ENCODE results near the gene RGS5.
A peak's percentile ranks its signal among the peaks of the same experiment; 100 is the strongest.

Gene RGS5

DNA sequence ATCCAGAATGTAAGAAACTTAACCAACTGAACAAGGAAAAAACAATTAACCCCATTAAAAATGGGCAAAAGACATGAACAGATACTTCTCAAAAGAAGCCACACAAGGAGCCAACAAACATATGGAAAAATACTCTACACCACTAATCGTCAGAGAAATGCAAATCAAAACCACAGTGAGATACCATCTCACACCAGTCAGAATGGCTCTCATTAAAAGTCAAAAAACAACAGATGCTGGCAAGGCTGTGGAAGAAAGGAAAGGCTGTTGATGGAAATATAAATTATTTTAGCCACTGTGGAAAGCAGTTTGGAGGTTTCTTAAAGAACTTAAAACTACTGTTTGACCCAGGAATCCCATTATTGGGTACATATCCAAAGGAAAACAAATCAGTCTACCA lies 82.3 kb downstream of the RGS5 start:
- intact Hi-C loops (cut with DNase I; ENCODE audit: low total_unique reads) = no loop called here
- H3K27ac ChIP-seq = no peak overlapping the region

DNA sequence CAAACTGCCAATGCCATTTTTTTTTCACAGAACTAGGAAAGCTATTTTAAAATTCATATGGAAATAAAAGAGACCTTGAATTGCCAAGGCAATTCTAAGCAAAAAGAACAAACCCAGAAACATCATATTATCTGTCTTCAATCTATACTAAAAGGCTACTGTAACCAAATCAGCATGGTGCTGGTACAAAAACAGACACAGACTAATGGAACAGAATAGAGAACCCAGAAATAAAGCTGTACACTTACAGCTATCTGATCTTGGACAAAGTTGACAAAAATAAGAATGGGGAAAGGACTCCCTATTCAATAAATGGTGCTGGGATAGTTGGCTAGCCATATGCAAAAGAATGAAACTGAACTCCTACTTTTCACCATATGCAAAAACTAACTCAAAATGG lies 83.0 kb downstream of the RGS5 start:
- no peaks in the 10 kb centered on the region for H3K36me3 ChIP-seq
- peaks cover 0 to 15% (median under 1%) of the 10 kb centered on the region in 4 donors for H3K4me1 ChIP-seq
- TF ChIP-seq, protein P1, sequence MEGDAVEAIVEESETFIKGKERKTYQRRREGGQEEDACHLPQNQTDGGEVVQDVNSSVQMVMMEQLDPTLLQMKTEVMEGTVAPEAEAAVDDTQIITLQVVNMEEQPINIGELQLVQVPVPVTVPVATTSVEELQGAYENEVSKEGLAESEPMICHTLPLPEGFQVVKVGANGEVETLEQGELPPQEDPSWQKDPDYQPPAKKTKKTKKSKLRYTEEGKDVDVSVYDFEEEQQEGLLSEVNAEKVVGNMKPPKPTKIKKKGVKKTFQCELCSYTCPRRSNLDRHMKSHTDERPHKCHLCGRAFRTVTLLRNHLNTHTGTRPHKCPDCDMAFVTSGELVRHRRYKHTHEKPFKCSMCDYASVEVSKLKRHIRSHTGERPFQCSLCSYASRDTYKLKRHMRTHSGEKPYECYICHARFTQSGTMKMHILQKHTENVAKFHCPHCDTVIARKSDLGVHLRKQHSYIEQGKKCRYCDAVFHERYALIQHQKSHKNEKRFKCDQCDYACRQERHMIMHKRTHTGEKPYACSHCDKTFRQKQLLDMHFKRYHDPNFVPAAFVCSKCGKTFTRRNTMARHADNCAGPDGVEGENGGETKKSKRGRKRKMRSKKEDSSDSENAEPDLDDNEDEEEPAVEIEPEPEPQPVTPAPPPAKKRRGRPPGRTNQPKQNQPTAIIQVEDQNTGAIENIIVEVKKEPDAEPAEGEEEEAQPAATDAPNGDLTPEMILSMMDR (IDR thresholded peaks at IDR 0.05) = no peak
- H3K9me3 ChIP-seq = no peaks in the 10 kb centered on the region
- H3K4me3 ChIP-seq = no peak overlapping the region
- H3K27ac ChIP-seq = no peak overlapping the region
- no peaks in the 10 kb centered on the region for H3K27me3 ChIP-seq
- intact Hi-C loops (cut with DNase I; ENCODE audit: low total_unique reads) = no loop called here
- no peak for DNase-seq

More for the DNA sequence above, 82.3 kb downstream of the RGS5 start:
- TF ChIP-seq, protein P1 (IDR thresholded peaks at IDR 0.05) = no peak
- H3K36me3 ChIP-seq = no peaks in the 10 kb centered on the region
- DNase-seq = no peak
- no peaks in the 10 kb centered on the region for H3K27me3 ChIP-seq
- H3K4me1 ChIP-seq = peaks cover 0 to 16% (median 1%) of the 10 kb centered on the region in 4 donors
- no peaks in the 10 kb centered on the region for H3K9me3 ChIP-seq
- no peak overlapping the region for H3K4me3 ChIP-seq

DNA sequence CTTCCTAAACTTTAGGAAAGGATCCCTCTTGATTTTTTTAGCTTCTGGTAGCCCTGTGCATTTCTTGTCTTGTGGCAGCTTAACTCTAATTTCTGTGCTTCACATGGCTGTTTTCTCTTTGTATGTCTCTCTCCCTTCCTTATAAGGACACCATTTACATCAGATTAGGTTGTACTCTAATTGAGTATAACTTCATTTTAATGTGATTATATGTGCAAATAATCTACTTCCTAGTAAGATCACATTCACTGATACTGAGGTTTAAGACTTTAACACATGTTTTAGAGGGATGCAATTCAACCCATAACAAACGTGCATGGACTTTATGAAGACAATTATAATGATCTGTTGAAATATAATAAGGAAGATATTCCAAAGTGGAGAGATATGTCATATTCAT lies 86.8 kb downstream of the RGS5 start:
- Histone ChIP-seq H3K27ac (no peak overlapping the region), H3K4me1 (peaks cover 0 to 5% (median 0%) of the 10 kb centered on the region in 4 donors), H3K4me3 (no peak overlapping the region), H3K9me3 (no peaks in the 10 kb centered on the region), H3K27me3 (no peaks in the 10 kb centered on the region), H3K36me3 (no peaks in the 10 kb centered on the region)
- intact Hi-C loops (cut with DNase I; ENCODE audit: low total_unique reads) = no loop called here
- DNase-seq = no peak
- TF ChIP-seq, protein P1 (IDR thresholded peaks at IDR 0.05) = no peak

DNA sequence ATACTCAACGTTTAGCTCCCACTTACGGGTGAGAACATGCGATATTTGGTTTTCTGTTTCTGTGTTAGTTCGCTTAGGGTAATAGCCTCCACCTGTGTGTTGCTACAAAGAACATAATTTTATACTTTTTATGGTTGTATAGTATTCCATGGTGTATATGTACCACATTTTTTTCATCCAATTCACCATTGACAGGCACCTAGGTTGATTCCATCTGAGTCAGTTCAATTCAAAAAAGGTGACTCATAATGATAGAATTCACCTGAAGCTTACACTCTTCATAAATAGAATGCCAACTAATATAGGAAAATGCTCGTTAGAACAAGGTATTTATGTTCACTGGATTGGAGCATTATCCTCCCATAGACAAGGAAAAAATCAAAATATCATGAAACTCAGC lies 95.1 kb downstream of the RGS5 start:
- no peak overlapping the region for H3K4me3 ChIP-seq
- TF ChIP-seq, protein P1 (IDR thresholded peaks at IDR 0.05) = no peak
- DNase-seq = no peak

DNA sequence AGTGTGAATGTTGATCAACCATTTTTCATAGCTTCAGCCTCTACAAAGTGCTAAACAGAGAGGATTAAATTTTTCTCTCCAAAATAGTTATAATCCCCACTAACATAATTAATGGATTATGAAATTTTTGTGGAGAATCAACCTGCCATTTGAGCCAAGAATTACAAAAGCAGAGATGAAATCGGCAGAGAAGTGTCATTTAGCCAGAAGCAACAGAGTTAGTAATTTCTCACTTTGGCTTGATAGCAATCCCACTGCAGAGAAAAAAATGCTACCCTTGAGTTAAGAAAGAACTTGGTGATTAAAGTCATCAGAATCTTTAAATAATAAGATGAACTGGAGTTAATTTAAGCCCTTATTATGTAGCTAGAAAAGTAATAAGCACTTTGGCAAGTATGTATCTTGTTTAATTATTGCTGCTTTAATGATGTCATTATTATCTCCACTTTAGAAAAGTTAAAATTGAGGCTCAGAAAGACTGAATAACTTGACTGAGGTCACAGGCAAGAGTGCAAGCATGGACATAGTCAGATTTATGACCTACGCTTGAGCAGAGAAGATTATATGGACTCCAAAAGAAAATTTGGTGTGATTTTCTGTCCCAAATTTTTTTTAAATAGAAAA lies 96.2 kb downstream of the RGS5 start:
- no peaks in the 10 kb centered on the region for H3K9me3 ChIP-seq
- no peaks in the 10 kb centered on the region for H3K27me3 ChIP-seq

More for the DNA sequence above, 95.1 kb downstream of the RGS5 start:
- Histone ChIP-seq H3K27me3 (no peaks in the 10 kb centered on the region), H3K27ac (no peak overlapping the region), H3K9me3 (no peaks in the 10 kb centered on the region), H3K4me1 (peaks cover 0 to 34% (median 9%) of the 10 kb centered on the region in 4 donors), H3K36me3 (no peaks in the 10 kb centered on the region)
- intact Hi-C loops (cut with DNase I; ENCODE audit: low total_unique reads) = no loop called here

More for the DNA sequence above, 96.2 kb downstream of the RGS5 start:
- Histone ChIP-seq H3K27ac (peak overlapping the region in 1 of 2 donors; percentile 21), H3K4me3 (no peak overlapping the region), H3K4me1 (peaks cover 0 to 34% (median 9%) of the 10 kb centered on the region in 4 donors), H3K36me3 (no peaks in the 10 kb centered on the region)
- no peak for DNase-seq
- TF ChIP-seq, protein P1 (IDR thresholded peaks at IDR 0.05) = no peak
- intact Hi-C loops (cut with DNase I; ENCODE audit: low total_unique reads) = no loop called here
